IMR-90 (cell line): ENCODE data around the gene CTIF. TPM values are rescaled to one million over a fixed set of nuclear protein-coding genes. Genes with fewer than 3 reads are reported as not detected.

Source experiments
- ATAC-seq: fragments of 200-7000 bp; cut with Tn5 transposase; 2 replicates; pipeline ENCODE4 v1.9.1; 2020; ENCODE audit warnings: low read depth, mild to moderate bottlenecking, moderate library complexity
- BruUV-seq: library from RNA; stranded (reverse); fragments of 400-500 nt; replicated peaks from 2 replicates; lab custom pipeline; 2021; lab: Mats Ljungman, UMichigan
- CTCF ChIA-PET: fragments of 300-600 bp; formaldehyde crosslinking; extraction: SDS; loops from one replicate; lab custom pipeline; 2021; ENCODE audit warnings: antibody characterized with exemption; lab: Yijun Ruan, JAX
- POLR2A ChIA-PET: fragments of 300-600 bp; sonication (Branson Sonifier 250); formaldehyde crosslinking; loops from one replicate; lab custom pipeline; 2022; ENCODE audit warnings: antibody characterized with exemption; ENCODE audit not compliant: unreplicated experiment; lab: Charles Lee
- DNase-seq: peaks from one replicate; pipeline ENCODE4 v3.0.0; 2013
- H2AFZ ChIP-seq: replicated peaks from 2 replicates; pipeline ENCODE3; 2013; ENCODE audit warnings: low read length, mild to moderate bottlenecking; ENCODE audit not compliant: poor library complexity
- H2AK5ac ChIP-seq: 2 replicates; pipeline ENCODE4 v1.6.1; 2013; ENCODE audit warnings: low read depth, low read length, inconsistent platforms
- H2AK9ac ChIP-seq: replicated peaks from 2 replicates; pipeline ENCODE3; 2013; ENCODE audit warnings: mild to moderate bottlenecking, low read depth, low read length, moderate library complexity; ENCODE audit not compliant: poor library complexity
- H2BK120ac ChIP-seq: 2 replicates; pipeline ENCODE4 v1.6.1; 2013; ENCODE audit warnings: low read depth, low read length, inconsistent platforms
- H2BK15ac ChIP-seq: 3 replicates; pipeline ENCODE4 v1.6.1; 2013; ENCODE audit warnings: low read depth, low read length, inconsistent platforms
- H2BK20ac ChIP-seq: 2 replicates; pipeline ENCODE4 v1.6.1; 2013; ENCODE audit warnings: low read depth, mild to moderate bottlenecking, inconsistent platforms, low read length, moderate library complexity
- H2BK5ac ChIP-seq: 2 replicates; pipeline ENCODE4 v1.6.1; 2013; ENCODE audit warnings: mild to moderate bottlenecking, low read depth, low read length, inconsistent platforms; ENCODE audit not compliant: poor library complexity, severe bottlenecking
- H3K14ac ChIP-seq: replicated peaks from 2 replicates; pipeline ENCODE4 v1.6.1; 2013; ENCODE audit warnings: low read depth, low read length, inconsistent platforms
- H3K18ac ChIP-seq: 2 replicates; pipeline ENCODE4 v1.6.1; 2013; ENCODE audit warnings: low read depth, low read length, control low read depth
- H3K23ac ChIP-seq: 2 replicates; pipeline ENCODE4 v1.6.1; 2013; ENCODE audit warnings: low read depth, low read length, inconsistent platforms
- H3K27ac ChIP-seq: 2 replicates; pipeline ENCODE4 v1.5.1; 2013; ENCODE audit warnings: mild to moderate bottlenecking, control low read depth, low read length; ENCODE audit not compliant: insufficient read depth
- H3K27me3 ChIP-seq: 2 replicates; pipeline ENCODE4 v1.6.1; 2013; ENCODE audit warnings: low read length; ENCODE audit not compliant: control insufficient read depth, insufficient read depth
- H3K36me3 ChIP-seq: 2 replicates; pipeline ENCODE4 v1.6.1; 2013; ENCODE audit warnings: low read length, mixed read lengths; ENCODE audit not compliant: control insufficient read depth, insufficient read depth
- H3K4ac ChIP-seq: 2 replicates; pipeline ENCODE4 v1.6.1; 2013; ENCODE audit warnings: low read depth, low read length, inconsistent platforms
- H3K4me1 ChIP-seq: 2 replicates; pipeline ENCODE4 v1.6.1; 2013; ENCODE audit warnings: low read length, mixed read lengths; ENCODE audit not compliant: control insufficient read depth, insufficient read depth
- H3K4me2 ChIP-seq: 2 replicates; pipeline ENCODE4 v1.6.1; 2013; ENCODE audit warnings: low read depth, mild to moderate bottlenecking, control low read depth, low read length, moderate library complexity
- H3K4me3 ChIP-seq: 2 replicates; pipeline ENCODE4 v1.5.1; 2013; ENCODE audit warnings: low read depth, mild to moderate bottlenecking, control low read depth, low read length, moderate library complexity; ENCODE audit not compliant: insufficient read depth
- H3K56ac ChIP-seq: 2 replicates; pipeline ENCODE4 v1.6.1; 2013; ENCODE audit warnings: low read length, inconsistent platforms; ENCODE audit not compliant: insufficient read depth; ENCODE audit errors: extremely low read depth
- H3K79me1 ChIP-seq, 2 experiments: 2 replicates each; pipeline ENCODE4 v1.6.1; 2013; ENCODE audit warnings: low read length in 2 of 2, inconsistent platforms in 1 of 2, low read depth in 1 of 2
- H3K9ac ChIP-seq: 2 replicates; pipeline ENCODE4 v1.6.1; 2013; ENCODE audit warnings: low read depth, low read length, control low read depth
- H3K9me1 ChIP-seq: 2 replicates; pipeline ENCODE4 v1.6.1; 2013; ENCODE audit warnings: low read length, inconsistent platforms; ENCODE audit not compliant: insufficient read depth
- H3K9me3 ChIP-seq: 2 replicates; pipeline ENCODE4 v1.6.1; 2013; ENCODE audit warnings: low read length; ENCODE audit not compliant: control insufficient read depth, insufficient read depth
- H4K20me1 ChIP-seq: 2 replicates; pipeline ENCODE4 v1.6.1; 2013; ENCODE audit warnings: low read length, inconsistent platforms; ENCODE audit not compliant: insufficient read depth
- H4K5ac ChIP-seq: 2 replicates; pipeline ENCODE4 v1.6.1; 2013; ENCODE audit warnings: mild to moderate bottlenecking, low read depth, low read length, control low read depth
- H4K8ac ChIP-seq, 2 experiments: 2 replicates each; pipeline ENCODE4 v1.6.1; 2013; ENCODE audit warnings: low read depth in 2 of 2, low read length in 2 of 2, control low read depth in 1 of 2, inconsistent platforms in 1 of 2
- H4K91ac ChIP-seq: 2 replicates; pipeline ENCODE4 v1.6.1; 2013; ENCODE audit warnings: low read depth, low read length, inconsistent platforms; ENCODE audit not compliant: insufficient read depth
- BHLHE40 ChIP-seq: fragments of 150-350 bp; IDR thresholded peaks from 2 replicates; pipeline ENCODE4 v1.6.1; 2016; ENCODE audit warnings: mild to moderate bottlenecking, low read depth, low read length
- CEBPB ChIP-seq: IDR thresholded peaks from 2 replicates; pipeline ENCODE4 v1.6.1; 2012; ENCODE audit warnings: low read depth, low read length, improper control_type of control experiment
- ELK1 ChIP-seq: fragments of 150-350 bp; IDR thresholded peaks from 2 replicates; pipeline ENCODE4 v1.6.1; 2016; ENCODE audit warnings: low read depth, mild to moderate bottlenecking, low read length, moderate library complexity, borderline replicate concordance
- FOS ChIP-seq: fragments of 150-350 bp; IDR thresholded peaks from 2 replicates; pipeline ENCODE4 v1.6.1; 2016; ENCODE audit warnings: low read depth, low read length
- MAFK ChIP-seq: IDR thresholded peaks from 2 replicates; pipeline ENCODE4 v1.6.1; 2012; ENCODE audit warnings: low read depth, low read length, improper control_type of control experiment
- MAZ ChIP-seq: IDR thresholded peaks from 2 replicates; pipeline ENCODE4 v1.6.1; 2012; ENCODE audit warnings: low read depth, mild to moderate bottlenecking, low read length, improper control_type of control experiment, moderate library complexity, borderline replicate concordance
- MXI1 ChIP-seq: IDR thresholded peaks from 2 replicates; pipeline ENCODE4 v1.6.1; 2012; ENCODE audit warnings: low read depth, mild to moderate bottlenecking, low read length, moderate library complexity, borderline replicate concordance
- NFE2L2 ChIP-seq: fragments of 150-350 bp; IDR thresholded peaks from 2 replicates; pipeline ENCODE4 v1.6.1; 2016; ENCODE audit warnings: low read depth, mild to moderate bottlenecking, low read length
- POLR2A ChIP-seq: IDR thresholded peaks from 2 replicates; pipeline ENCODE4 v1.6.1; 2012; ENCODE audit warnings: mild to moderate bottlenecking, low read depth, low read length
- RAD21 ChIP-seq: IDR thresholded peaks from 2 replicates; pipeline ENCODE4 v1.6.1; 2012; ENCODE audit warnings: low read length, improper control_type of control experiment
- RCOR1 ChIP-seq: IDR thresholded peaks from 2 replicates; pipeline ENCODE4 v1.6.1; 2012; ENCODE audit warnings: mild to moderate bottlenecking, low read length, improper control_type of control experiment; ENCODE audit not compliant: insufficient replicate concordance
- RFX5 ChIP-seq: IDR thresholded peaks from 2 replicates; pipeline ENCODE4 v1.8.0; 2012; ENCODE audit warnings: low read depth, mild to moderate bottlenecking, low read length, moderate library complexity
- SMC3 ChIP-seq: fragments of 150-350 bp; IDR thresholded peaks from 2 replicates; pipeline ENCODE4 v1.6.1; 2016; ENCODE audit warnings: low read depth, mild to moderate bottlenecking, antibody characterized with exemption, low read length, moderate library complexity
- WGBS, 2 experiments: methylation state at CpG; one replicate each; pipeline versions ENCODE4 v1.1.5 to v1.1.7; 2013; ENCODE audit warnings: missing lambda C conversion rate in 2 of 2; ENCODE audit not compliant: insufficient read length in 1 of 2; ENCODE audit errors: extremely low coverage in 2 of 2; 5-methylcytosine and 5-hydroxymethylcytosine counted together
- dilution Hi-C: fragments of 300-500 bp; cut with HindIII; formaldehyde crosslinking; loops from one replicate; pipeline ENCODE4 v1.14.3; 2018; ENCODE audit warnings: low sequenced_read_pairs; ENCODE audit not compliant: unreplicated experiment
- in situ Hi-C: fragments of 300-500 bp; cut with MboI; formaldehyde crosslinking; loops from 3 replicates; pipeline ENCODE4 v1.14.3; 2019; ENCODE audit warnings: low sequenced_read_pairs, inconsistent platforms, mixed read lengths
- intact Hi-C: fragments of 100-400 bp; cut with micrococcal nuclease; formaldehyde crosslinking; loops from 2 replicates; pipeline ENCODE4 v1.10.0; 2022
- polyA plus RNA-seq, 3 experiments: library from polyadenylated mRNA; depleted of rRNA; stranded (reverse); fragments of >200 nt; gene quantifications; 2 replicates each; pipeline ENCODE4 v1.2.3, GENCODE V29; 2012; ENCODE audit warnings: low replicate concordance in 1 of 3
- total RNA-seq: library from RNA; depleted of rRNA; stranded (reverse); fragments of >200 nt; gene quantifications from 2 replicates; pipeline ENCODE4 v1.2.3, GENCODE V29; 2012
- TF ChIP-seq, protein P1 (sequence below): fragments of 150-350 bp; IDR thresholded peaks from 2 replicates; pipeline ENCODE4 v1.6.1; 2017; ENCODE audit warnings: mild to moderate bottlenecking, antibody characterized with exemption, low read length, low read depth
- TF ChIP-seq, protein P2 (sequence below): conservative IDR thresholded peaks from 2 replicates; pipeline ENCODE4 v1.5.1; 2012; ENCODE audit warnings: mild to moderate bottlenecking, low read depth, low read length, improper control_type of control experiment

CTIF gene
- total and polyA plus RNA-seq, 2 of the 4 experiments (the other 2 are of a cell fraction): 25.1 to 57.0 TPM

GRCh38 chr18:48862132-48862531 lies 323.3 kb downstream of the CTIF start:
- ChIA-PET CTCF (no interaction called here), POLR2A (no interaction called here)
- Histone ChIP-seq H3K27ac (no peak overlapping the region), H3K18ac (no peak overlapping the region), H2BK15ac (no peak overlapping the region), H3K9ac (no peak overlapping the region), H3K27me3 (no peaks in the 10 kb centered on the region), H3K36me3 (peaks cover 41% of the 10 kb centered on the region), H3K4me2 (no peak overlapping the region), H2AFZ (no peak overlapping the region), H2AK5ac (no peak overlapping the region), H2BK120ac (no peak overlapping the region), H3K14ac (no peak overlapping the region), H3K9me1 (0 out of 2 replicates have a peak, but pooled peaks cover 4% of the 10 kb centered on the region), H4K8ac (0 out of 4 replicates have a peak overlapping the region, but pooled peaks of 1 of the 2 experiments have one; percentile 1), H3K56ac (no peak overlapping the region), H3K4ac (no peak overlapping the region), H4K20me1 (peaks cover 3% of the 10 kb centered on the region; the same call in 1 of the 2 replicates), H3K23ac (no peak overlapping the region), H2BK20ac (no peak overlapping the region), H2AK9ac (no peak overlapping the region), H3K9me3 (peaks cover 4% of the 10 kb centered on the region), H4K5ac (no peak overlapping the region), H2BK5ac (no peak overlapping the region), H3K4me3 (no peak overlapping the region), H3K4me1 (peaks cover 6% of the 10 kb centered on the region; the same call in 1 of the 2 replicates), H4K91ac (no peak overlapping the region; the same call in 1 of the 2 replicates), H3K79me1 (peaks cover 4 to 31% of the 10 kb centered on the region in 2 experiments; a peak in 3 of 4 replicates)
- ATAC-seq (no peak), DNase-seq (no peak)
- TF ChIP-seq BHLHE40 (no peak), NFE2L2 (no peak), POLR2A (no peak), ELK1 (no peak), FOS (no peak), MAZ (no peak), CEBPB (no peak), MAFK (no peak), SMC3 (no peak), MXI1 (no peak), RFX5 (no peak), RCOR1 (no peak), RAD21 (no peak)
- TF ChIP-seq, protein P1, sequence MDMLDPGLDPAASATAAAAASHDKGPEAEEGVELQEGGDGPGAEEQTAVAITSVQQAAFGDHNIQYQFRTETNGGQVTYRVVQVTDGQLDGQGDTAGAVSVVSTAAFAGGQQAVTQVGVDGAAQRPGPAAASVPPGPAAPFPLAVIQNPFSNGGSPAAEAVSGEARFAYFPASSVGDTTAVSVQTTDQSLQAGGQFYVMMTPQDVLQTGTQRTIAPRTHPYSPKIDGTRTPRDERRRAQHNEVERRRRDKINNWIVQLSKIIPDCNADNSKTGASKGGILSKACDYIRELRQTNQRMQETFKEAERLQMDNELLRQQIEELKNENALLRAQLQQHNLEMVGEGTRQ: no peak
- TF ChIP-seq, protein P2, sequence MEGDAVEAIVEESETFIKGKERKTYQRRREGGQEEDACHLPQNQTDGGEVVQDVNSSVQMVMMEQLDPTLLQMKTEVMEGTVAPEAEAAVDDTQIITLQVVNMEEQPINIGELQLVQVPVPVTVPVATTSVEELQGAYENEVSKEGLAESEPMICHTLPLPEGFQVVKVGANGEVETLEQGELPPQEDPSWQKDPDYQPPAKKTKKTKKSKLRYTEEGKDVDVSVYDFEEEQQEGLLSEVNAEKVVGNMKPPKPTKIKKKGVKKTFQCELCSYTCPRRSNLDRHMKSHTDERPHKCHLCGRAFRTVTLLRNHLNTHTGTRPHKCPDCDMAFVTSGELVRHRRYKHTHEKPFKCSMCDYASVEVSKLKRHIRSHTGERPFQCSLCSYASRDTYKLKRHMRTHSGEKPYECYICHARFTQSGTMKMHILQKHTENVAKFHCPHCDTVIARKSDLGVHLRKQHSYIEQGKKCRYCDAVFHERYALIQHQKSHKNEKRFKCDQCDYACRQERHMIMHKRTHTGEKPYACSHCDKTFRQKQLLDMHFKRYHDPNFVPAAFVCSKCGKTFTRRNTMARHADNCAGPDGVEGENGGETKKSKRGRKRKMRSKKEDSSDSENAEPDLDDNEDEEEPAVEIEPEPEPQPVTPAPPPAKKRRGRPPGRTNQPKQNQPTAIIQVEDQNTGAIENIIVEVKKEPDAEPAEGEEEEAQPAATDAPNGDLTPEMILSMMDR: no peak
- intact Hi-C loops: no loop called here
- in situ Hi-C loops: no loop called here
- dilution Hi-C loops: no loop called here
- no TSS peak for BruUV-seq
- WGBS, 2 experiments: 61% methylated on average over 5 of the region's 16 CpGs; no CpG with 5 or more reads in 1 of the 2 experiments
